Prostate gland (tissue), 2 donors: ENCODE measurements around the gene NPAS1.

Source experiments
- CTCF ChIP-seq, 4 experiments: fragments of 200-600 bp in 2 of 4; fragments of 450-650 bp in 2 of 4; sonication (generic) in 2 of 4; IDR thresholded peaks; 1 replicate in 3 of 4; 2 replicates in 1 of 4; pipeline ENCODE4 v1.5.1; 2016 to 2019; ENCODE audit warnings: antibody characterized with exemption in 4 of 4, mild to moderate bottlenecking in 2 of 4, moderate library complexity in 2 of 4
- POLR2A ChIP-seq: fragments of 450-650 bp; IDR thresholded peaks from one replicate; pipeline ENCODE4 v1.6.1; 2016; ENCODE audit warnings: antibody characterized with exemption, mild to moderate bottlenecking
- POLR2AphosphoS5 ChIP-seq: sonication (generic); formaldehyde crosslinking; IDR thresholded peaks from one replicate; pipeline ENCODE4 v1.6.1; 2017; ENCODE audit warnings: antibody characterized with exemption

DNA sequence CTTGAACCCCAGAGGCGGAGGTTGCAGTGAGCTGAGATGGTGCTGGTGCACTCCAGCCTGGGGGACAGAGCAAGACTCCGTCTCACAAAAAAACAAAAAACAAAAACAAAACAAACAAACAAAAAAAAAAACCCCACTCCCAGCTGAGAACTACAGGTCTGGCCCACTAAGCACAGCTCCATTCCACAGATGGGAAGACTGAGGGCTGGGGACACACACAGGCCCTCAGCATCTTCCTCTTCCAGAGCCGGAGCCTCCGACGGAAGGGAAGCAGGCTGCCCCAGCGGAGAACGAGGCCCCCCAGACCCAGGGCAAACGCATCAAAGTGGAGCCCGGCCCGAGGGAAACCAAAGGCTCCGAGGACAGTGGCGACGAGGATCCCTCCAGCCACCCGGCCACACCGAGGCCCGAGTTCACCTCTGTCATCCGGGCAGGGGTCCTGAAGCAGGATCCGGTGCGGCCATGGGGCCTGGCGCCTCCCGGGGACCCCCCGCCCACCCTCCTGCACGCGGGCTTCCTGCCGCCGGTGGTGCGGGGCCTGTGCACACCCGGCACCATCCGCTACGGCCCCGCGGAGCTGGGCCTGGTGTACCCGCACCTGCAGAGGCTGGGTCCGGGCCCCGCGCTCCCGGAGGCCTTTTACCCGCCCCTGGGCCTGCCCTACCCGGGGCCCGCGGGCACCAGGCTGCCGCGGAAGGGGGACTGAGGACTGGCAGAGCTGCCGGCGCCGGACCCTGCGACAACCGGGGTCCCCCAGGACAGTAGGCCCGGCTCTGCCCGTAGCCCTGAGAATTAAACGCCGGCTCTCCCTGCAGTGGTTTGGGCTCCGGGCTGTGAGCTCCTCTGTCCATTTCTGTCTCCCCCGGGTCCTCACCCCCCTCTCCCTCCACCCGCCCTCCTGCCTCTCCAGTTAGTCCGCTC, 25.6 kb downstream of the NPAS1 start:
- TF ChIP-seq CTCF (IDR thresholded peaks at IDR 0.05): no peak
- TF ChIP-seq POLR2A: no peak
- TF ChIP-seq POLR2AphosphoS5: no peak
